ENCODE results near the gene WWOX. TPM values are rescaled to one million over a fixed set of nuclear protein-coding genes. Genes with fewer than 3 reads are reported as not detected.

WWOX gene
- total and polyA plus RNA-seq, 2 experiments from 2014 or later, result 17.0 to 39.8 TPM

- no peak overlapping the region for H3K4me3 ChIP-seq
- no peaks in the 10 kb centered on the region for H4K20me1 ChIP-seq (ENCODE audit: insufficient read depth, poor library complexity, severe bottlenecking)
- TF ChIP-seq, protein P1, sequence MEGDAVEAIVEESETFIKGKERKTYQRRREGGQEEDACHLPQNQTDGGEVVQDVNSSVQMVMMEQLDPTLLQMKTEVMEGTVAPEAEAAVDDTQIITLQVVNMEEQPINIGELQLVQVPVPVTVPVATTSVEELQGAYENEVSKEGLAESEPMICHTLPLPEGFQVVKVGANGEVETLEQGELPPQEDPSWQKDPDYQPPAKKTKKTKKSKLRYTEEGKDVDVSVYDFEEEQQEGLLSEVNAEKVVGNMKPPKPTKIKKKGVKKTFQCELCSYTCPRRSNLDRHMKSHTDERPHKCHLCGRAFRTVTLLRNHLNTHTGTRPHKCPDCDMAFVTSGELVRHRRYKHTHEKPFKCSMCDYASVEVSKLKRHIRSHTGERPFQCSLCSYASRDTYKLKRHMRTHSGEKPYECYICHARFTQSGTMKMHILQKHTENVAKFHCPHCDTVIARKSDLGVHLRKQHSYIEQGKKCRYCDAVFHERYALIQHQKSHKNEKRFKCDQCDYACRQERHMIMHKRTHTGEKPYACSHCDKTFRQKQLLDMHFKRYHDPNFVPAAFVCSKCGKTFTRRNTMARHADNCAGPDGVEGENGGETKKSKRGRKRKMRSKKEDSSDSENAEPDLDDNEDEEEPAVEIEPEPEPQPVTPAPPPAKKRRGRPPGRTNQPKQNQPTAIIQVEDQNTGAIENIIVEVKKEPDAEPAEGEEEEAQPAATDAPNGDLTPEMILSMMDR (IDR thresholded peaks at IDR 0.05; ENCODE audit: poor library complexity), result no peak
- TF ChIP-seq EZH2 (IDR thresholded peaks at IDR 0.05; ENCODE audit: borderline replicate concordance) (no peak), EZH2phosphoT487 (IDR thresholded peaks at IDR 0.05; ENCODE audit: low read depth, severe bottlenecking, unreplicated experiment) (no peak)
- H3K27me3 ChIP-seq, result no peaks in the 10 kb centered on the region
- no peak for DNase-seq (ENCODE audit: low spot score)
- no peak overlapping the region for H2AFZ ChIP-seq
- H3K9me2 ChIP-seq (replicated peaks; ENCODE audit: insufficient read depth), result no peaks in the 10 kb centered on the region
- no peak overlapping the region for H3K4me2 ChIP-seq
- H3K36me3 ChIP-seq (replicated peaks; ENCODE audit: insufficient read depth, low read depth), result no peaks in the 10 kb centered on the region
- no peak overlapping the region for H3K27ac ChIP-seq
- H3K79me2 ChIP-seq, result no peaks in the 10 kb centered on the region
- H3K4me1 ChIP-seq (ENCODE audit: insufficient read depth), result no peaks in the 10 kb centered on the region
- H3K9me3 ChIP-seq (ENCODE audit: low read depth), result no peaks in the 10 kb centered on the region
- 63% methylated on average over 7 of the region's 7 CpGs for WGBS (ENCODE audit: low lambda C conversion rate, missing lambda C conversion rate)
Measured at GRCh38 chr16:78092758-78093157, 6.7 kb upstream of the WWOX start.

DNA sequence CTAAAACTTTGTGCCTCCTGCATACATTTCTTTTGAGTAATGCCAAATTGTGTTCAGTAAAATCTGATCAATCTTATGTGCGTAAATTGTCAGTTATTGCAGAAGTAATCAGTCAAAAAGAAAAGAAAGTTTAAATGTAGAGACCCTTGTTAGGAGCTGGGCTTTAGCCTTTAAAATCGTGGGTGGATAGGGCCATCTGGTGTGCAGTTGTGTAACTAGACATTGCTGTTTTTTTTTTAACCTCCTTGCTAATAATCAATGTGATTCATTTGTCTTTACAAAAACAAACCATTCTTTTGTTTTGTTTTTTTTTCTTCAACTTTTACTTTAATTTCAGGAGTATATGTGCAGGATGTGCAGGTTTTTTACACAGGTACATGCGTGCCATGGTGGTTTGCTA, 5.3 kb upstream of the WWOX start:
- Histone ChIP-seq H3K4me3 (no peak overlapping the region), H3K27ac (no peak overlapping the region), H3K4me1 (ENCODE audit: insufficient read depth) (no peaks in the 10 kb centered on the region), H3K27me3 (no peaks in the 10 kb centered on the region), H3K9me2 (replicated peaks; ENCODE audit: insufficient read depth) (no peaks in the 10 kb centered on the region), H2AFZ (no peak overlapping the region), H3K36me3 (replicated peaks; ENCODE audit: insufficient read depth, low read depth) (no peaks in the 10 kb centered on the region), H3K79me2 (no peaks in the 10 kb centered on the region), H3K9me3 (ENCODE audit: low read depth) (no peaks in the 10 kb centered on the region), H3K4me2 (no peak overlapping the region), H4K20me1 (ENCODE audit: insufficient read depth, poor library complexity, severe bottlenecking) (no peaks in the 10 kb centered on the region)
- 69% methylated on average over 3 of the region's 3 CpGs for WGBS (ENCODE audit: low lambda C conversion rate, missing lambda C conversion rate)
- DNase-seq (ENCODE audit: low spot score), result no peak
- TF ChIP-seq, protein P1 (IDR thresholded peaks at IDR 0.05; ENCODE audit: poor library complexity), result peak; percentile 53
- TF ChIP-seq EZH2 (IDR thresholded peaks at IDR 0.05; ENCODE audit: borderline replicate concordance) (no peak), EZH2phosphoT487 (IDR thresholded peaks at IDR 0.05; ENCODE audit: low read depth, severe bottlenecking, unreplicated experiment) (no peak)

DNA sequence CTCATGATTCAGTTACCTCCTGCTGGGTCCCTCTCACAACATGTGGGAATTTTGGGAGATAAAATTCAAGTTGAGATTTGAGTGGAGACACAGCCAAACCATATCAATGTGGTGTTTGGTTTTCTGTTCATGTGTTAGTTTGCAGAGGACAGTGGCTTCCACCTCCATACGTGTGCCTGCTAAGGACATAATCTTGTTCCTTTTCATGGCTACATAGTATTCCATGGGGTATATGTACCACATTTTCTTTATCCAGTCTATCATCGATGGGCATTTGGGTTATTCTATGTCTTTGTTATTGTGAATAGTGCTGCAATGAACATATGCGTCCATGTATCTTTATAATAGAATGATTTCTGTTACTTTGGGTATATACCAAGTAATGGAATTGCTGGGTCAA, 4.5 kb upstream of the WWOX start:
- H2AFZ ChIP-seq, result no peak overlapping the region
- no peak overlapping the region for H3K27ac ChIP-seq
- H3K27me3 ChIP-seq, result no peaks in the 10 kb centered on the region
- 97% methylated on average over 3 of the region's 3 CpGs for WGBS (ENCODE audit: low lambda C conversion rate, missing lambda C conversion rate)
- no peaks in the 10 kb centered on the region for H3K36me3 ChIP-seq (replicated peaks; ENCODE audit: insufficient read depth, low read depth)
- no peak for TF ChIP-seq EZH2 (IDR thresholded peaks at IDR 0.05; ENCODE audit: borderline replicate concordance)
- TF ChIP-seq, protein P1 (IDR thresholded peaks at IDR 0.05; ENCODE audit: poor library complexity), result no peak
- TF ChIP-seq EZH2phosphoT487 (IDR thresholded peaks at IDR 0.05; ENCODE audit: low read depth, severe bottlenecking, unreplicated experiment), result no peak
- no peak overlapping the region for H3K4me3 ChIP-seq
- no peak overlapping the region for H3K4me2 ChIP-seq
- no peaks in the 10 kb centered on the region for H4K20me1 ChIP-seq (ENCODE audit: insufficient read depth, poor library complexity, severe bottlenecking)
- no peaks in the 10 kb centered on the region for H3K9me3 ChIP-seq (ENCODE audit: low read depth)
- no peaks in the 10 kb centered on the region for H3K79me2 ChIP-seq
- no peaks in the 10 kb centered on the region for H3K4me1 ChIP-seq (ENCODE audit: insufficient read depth)
- no peaks in the 10 kb centered on the region for H3K9me2 ChIP-seq (replicated peaks; ENCODE audit: insufficient read depth)
- DNase-seq (ENCODE audit: low spot score), result no peak

DNA sequence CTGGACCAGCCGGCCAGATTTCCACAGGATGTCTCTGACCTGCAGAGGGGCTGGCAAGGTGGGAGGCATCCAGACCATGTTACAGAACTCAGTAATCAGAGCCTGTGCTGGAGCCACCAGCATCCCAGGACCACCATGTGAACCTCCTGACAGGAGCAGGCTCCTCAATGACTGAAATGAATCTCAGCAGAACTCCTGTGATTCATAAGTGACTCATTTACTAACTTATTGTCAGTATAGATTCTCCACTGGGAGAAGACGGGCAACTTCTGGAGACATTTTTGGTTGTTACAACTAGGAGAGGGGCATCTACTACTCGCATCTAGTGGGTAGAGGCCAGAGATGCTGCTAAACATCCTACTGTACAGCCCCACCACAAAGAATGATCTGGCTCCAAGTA, 3.1 kb upstream of the WWOX start:
- Histone ChIP-seq H3K9me2 (replicated peaks; ENCODE audit: insufficient read depth) (no peaks in the 10 kb centered on the region), H2AFZ (no peak overlapping the region), H3K27me3 (no peaks in the 10 kb centered on the region), H4K20me1 (ENCODE audit: insufficient read depth, poor library complexity, severe bottlenecking) (no peaks in the 10 kb centered on the region), H3K27ac (no peak overlapping the region), H3K36me3 (replicated peaks; ENCODE audit: insufficient read depth, low read depth) (no peaks in the 10 kb centered on the region), H3K9me3 (ENCODE audit: low read depth) (no peaks in the 10 kb centered on the region), H3K79me2 (peaks cover 8% of the 10 kb centered on the region), H3K4me1 (ENCODE audit: insufficient read depth) (peaks cover 6% of the 10 kb centered on the region), H3K4me2 (no peak overlapping the region), H3K4me3 (no peak overlapping the region)
- TF ChIP-seq EZH2 (IDR thresholded peaks at IDR 0.05; ENCODE audit: borderline replicate concordance), result no peak
- TF ChIP-seq, protein P1 (IDR thresholded peaks at IDR 0.05; ENCODE audit: poor library complexity), result no peak
- TF ChIP-seq EZH2phosphoT487 (IDR thresholded peaks at IDR 0.05; ENCODE audit: low read depth, severe bottlenecking, unreplicated experiment), result no peak
- 83% methylated on average over 3 of the region's 3 CpGs for WGBS (ENCODE audit: low lambda C conversion rate, missing lambda C conversion rate)
- DNase-seq (ENCODE audit: low spot score), result no peak

Measured in hepatocyte (in vitro differentiated cells).